Keratinocyte (primary cell): Measurements from ENCODE around the gene SENP8. TPM values are rescaled to one million over a fixed set of nuclear protein-coding genes. Genes with fewer than 3 reads are reported as not detected.

Experiments
- DNase-seq: peaks from one replicate; pipeline ENCODE4 v3.0.0-alpha.2; 2011; ENCODE audit warnings: low read depth, missing footprints, low spot score
- FAIRE-seq: peaks from 2 replicates; lab custom pipeline; 2011; peaks lifted over from hg19 to GRCh38; lab: Jason Lieb, UNC
- H2AFZ ChIP-seq: 2 replicates; pipeline ENCODE4 v1.6.0; 2012; ENCODE audit warnings: low read length, control low read depth, inconsistent platforms; ENCODE audit not compliant: control insufficient read depth
- H3K27ac ChIP-seq: 2 replicates; pipeline ENCODE4 v1.5.1; 2011; ENCODE audit warnings: low read length; ENCODE audit not compliant: control insufficient read depth, insufficient read depth
- H3K27me3 ChIP-seq: 3 replicates; pipeline ENCODE4 v1.6.0; 2011; ENCODE audit warnings: low read length; ENCODE audit not compliant: control insufficient read depth, insufficient read depth; ENCODE audit errors: extremely low read depth
- H3K36me3 ChIP-seq, 2 experiments: 2 replicates in 1 of 2; 3 replicates in 1 of 2; pipeline ENCODE4 v1.5.1; 2011; ENCODE audit warnings: low read length in 2 of 2, mild to moderate bottlenecking in 1 of 2; ENCODE audit not compliant: control insufficient read depth in 2 of 2, insufficient read depth in 2 of 2; ENCODE audit errors: extremely low read depth in 1 of 2
- H3K4me1 ChIP-seq: 3 replicates; pipeline ENCODE4 v1.5.1; 2011; ENCODE audit warnings: low read length; ENCODE audit not compliant: control insufficient read depth, insufficient read depth; ENCODE audit errors: extremely low read depth
- H3K4me2 ChIP-seq: 3 replicates; pipeline ENCODE4 v1.6.0; 2011; ENCODE audit warnings: low read depth, low read length; ENCODE audit not compliant: control insufficient read depth, insufficient read depth; ENCODE audit errors: extremely low read depth
- H3K4me3 ChIP-seq, 3 experiments: fragments of 200-600 bp in 1 of 3; sonication (generic) in 1 of 3; 2 replicates in 2 of 3; 3 replicates in 1 of 3; pipeline ENCODE4 v1.5.1; 2011 to 2016; ENCODE audit warnings: low read length in 3 of 3, mild to moderate bottlenecking in 3 of 3, control low read depth in 2 of 3, inconsistent platforms in 1 of 3, low read depth in 1 of 3, mixed read lengths in 1 of 3, mixed run types in 1 of 3, moderate library complexity in 1 of 3; ENCODE audit not compliant: control insufficient read depth in 2 of 3, insufficient read depth in 2 of 3; ENCODE audit errors: extremely low read depth in 1 of 3
- H3K79me2 ChIP-seq: 2 replicates; pipeline ENCODE4 v1.6.0; 2012; ENCODE audit warnings: low read length; ENCODE audit not compliant: control insufficient read depth, insufficient read depth
- H3K9ac ChIP-seq: 3 replicates; pipeline ENCODE4 v1.6.0; 2011; ENCODE audit warnings: low read length; ENCODE audit not compliant: control insufficient read depth, insufficient read depth; ENCODE audit errors: extremely low read depth
- H3K9me1 ChIP-seq: 3 replicates; pipeline ENCODE4 v1.6.0; 2011; ENCODE audit warnings: low read length; ENCODE audit not compliant: control insufficient read depth, insufficient read depth; ENCODE audit errors: extremely low read depth
- H3K9me3 ChIP-seq: 2 replicates; pipeline ENCODE4 v1.5.1; 2012; ENCODE audit warnings: low read depth, low read length; ENCODE audit not compliant: control insufficient read depth
- H4K20me1 ChIP-seq: 3 replicates; pipeline ENCODE4 v1.6.0; 2011; ENCODE audit warnings: low read length; ENCODE audit not compliant: control insufficient read depth, insufficient read depth; ENCODE audit errors: extremely low read depth
- EZH2 ChIP-seq: IDR thresholded peaks from one replicate; pipeline ENCODE4 v1.6.1; 2012; ENCODE audit warnings: inconsistent platforms, mild to moderate bottlenecking, low read length, moderate library complexity
- dilution Hi-C: fragments of 300-500 bp; cut with MboI; formaldehyde crosslinking; loops from one replicate; pipeline ENCODE4 v1.7.0; 2020; ENCODE audit warnings: low sequenced_read_pairs; ENCODE audit not compliant: extremely low pct_ligation_motif_present
- polyA plus RNA-seq, 5 experiments: library from polyadenylated mRNA; depleted of rRNA in 3 of 5; stranded (reverse) in 3 of 5; stranded (forward) in 1 of 5; unstranded in 1 of 5; fragments of >200 nt; gene quantifications; 1 replicate in 1 of 5; 2 replicates in 3 of 5; 3 replicates in 1 of 5; pipeline versions ENCODE4 v1.2.1 to v1.2.3, GENCODE V29; 2011 to 2012; ENCODE audit warnings: missing spikeins in 2 of 5, low read depth in 1 of 5, low replicate concordance in 1 of 5
- TF ChIP-seq, protein P1 (sequence below), 3 experiments: IDR thresholded peaks in 1 of 3; conservative IDR thresholded peaks in 1 of 3; optimal IDR thresholded peaks in 1 of 3; 2 replicates in 2 of 3; 3 replicates in 1 of 3; pipeline versions ENCODE3 to v1.5.1; 2011; ENCODE audit warnings: low read length in 3 of 3, mild to moderate bottlenecking in 3 of 3, moderate library complexity in 2 of 3, control low read depth in 1 of 3, inconsistent platforms in 1 of 3; ENCODE audit not compliant: insufficient read depth in 2 of 3; ENCODE audit errors: extremely low read depth in 1 of 3

Gene SENP8
- polyA plus RNA-seq, 1 donor (not counting 4 experiments of a cell fraction or from before 2014, with no cell fraction given): 6.0 TPM

DNA sequence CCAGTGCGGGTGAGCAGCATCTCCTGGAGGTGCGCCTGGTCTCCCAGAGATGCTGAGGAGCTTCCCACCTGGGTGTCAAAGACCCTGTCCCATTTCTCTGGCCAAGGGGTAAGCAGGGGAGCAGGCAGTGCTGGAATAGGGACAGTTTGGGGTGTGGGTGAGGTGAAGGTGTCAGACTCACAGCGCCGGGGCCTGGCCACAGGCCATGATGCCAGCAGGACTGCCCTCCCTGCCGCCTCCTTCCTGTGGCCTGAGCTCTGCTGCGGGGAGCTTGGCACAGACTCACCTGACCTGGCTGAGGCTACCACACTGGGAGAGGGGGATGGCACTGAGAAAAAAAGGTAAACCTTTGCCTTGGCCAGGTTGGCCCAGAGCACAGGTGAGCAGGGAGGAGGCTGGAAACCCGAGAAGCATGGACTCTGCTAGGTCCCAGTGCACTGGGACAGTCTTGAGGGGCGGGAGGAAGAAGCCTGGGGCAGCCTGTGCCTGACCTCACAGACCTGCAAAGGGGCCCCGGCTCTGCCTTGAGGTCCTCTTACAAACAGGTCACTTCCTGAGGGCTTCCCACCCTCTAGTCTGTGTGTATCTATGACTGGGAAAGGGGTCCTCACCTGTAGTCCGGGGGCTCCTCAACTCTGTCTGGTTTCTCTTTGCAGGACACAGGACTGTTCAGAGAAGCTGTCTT, 51.2 kb downstream of the SENP8 start:
- TF ChIP-seq EZH2: no peak
- TF ChIP-seq, protein P1, sequence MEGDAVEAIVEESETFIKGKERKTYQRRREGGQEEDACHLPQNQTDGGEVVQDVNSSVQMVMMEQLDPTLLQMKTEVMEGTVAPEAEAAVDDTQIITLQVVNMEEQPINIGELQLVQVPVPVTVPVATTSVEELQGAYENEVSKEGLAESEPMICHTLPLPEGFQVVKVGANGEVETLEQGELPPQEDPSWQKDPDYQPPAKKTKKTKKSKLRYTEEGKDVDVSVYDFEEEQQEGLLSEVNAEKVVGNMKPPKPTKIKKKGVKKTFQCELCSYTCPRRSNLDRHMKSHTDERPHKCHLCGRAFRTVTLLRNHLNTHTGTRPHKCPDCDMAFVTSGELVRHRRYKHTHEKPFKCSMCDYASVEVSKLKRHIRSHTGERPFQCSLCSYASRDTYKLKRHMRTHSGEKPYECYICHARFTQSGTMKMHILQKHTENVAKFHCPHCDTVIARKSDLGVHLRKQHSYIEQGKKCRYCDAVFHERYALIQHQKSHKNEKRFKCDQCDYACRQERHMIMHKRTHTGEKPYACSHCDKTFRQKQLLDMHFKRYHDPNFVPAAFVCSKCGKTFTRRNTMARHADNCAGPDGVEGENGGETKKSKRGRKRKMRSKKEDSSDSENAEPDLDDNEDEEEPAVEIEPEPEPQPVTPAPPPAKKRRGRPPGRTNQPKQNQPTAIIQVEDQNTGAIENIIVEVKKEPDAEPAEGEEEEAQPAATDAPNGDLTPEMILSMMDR (optimal IDR thresholded peaks at IDR 0.05 in 1 of 3, IDR thresholded peaks at IDR 0.05 in 1 of 3, conservative IDR thresholded peaks at IDR 0.05 in 1 of 3; ENCODE audit: extremely low read depth in 1 of 3, insufficient read depth in 2 of 3, low read length in 3 of 3): no peak
- Histone ChIP-seq H2AFZ (no peak overlapping the region), H3K27me3 (no peaks in the 10 kb centered on the region), H3K36me3 (peaks cover 0 to 3% of the 10 kb centered on the region in 2 experiments), H3K9me1 (no peaks in the 10 kb centered on the region), H3K79me2 (no peaks in the 10 kb centered on the region), H3K27ac (no peak overlapping the region), H4K20me1 (peaks cover 3% of the 10 kb centered on the region), H3K9me3 (no peaks in the 10 kb centered on the region), H3K9ac (no peak overlapping the region), H3K4me1 (peaks cover 6% of the 10 kb centered on the region), H3K4me3 (no peak overlapping the region), H3K4me2 (no peak overlapping the region)
- FAIRE-seq (no peak), DNase-seq (no peak)
- dilution Hi-C loops: no loop called here

DNA sequence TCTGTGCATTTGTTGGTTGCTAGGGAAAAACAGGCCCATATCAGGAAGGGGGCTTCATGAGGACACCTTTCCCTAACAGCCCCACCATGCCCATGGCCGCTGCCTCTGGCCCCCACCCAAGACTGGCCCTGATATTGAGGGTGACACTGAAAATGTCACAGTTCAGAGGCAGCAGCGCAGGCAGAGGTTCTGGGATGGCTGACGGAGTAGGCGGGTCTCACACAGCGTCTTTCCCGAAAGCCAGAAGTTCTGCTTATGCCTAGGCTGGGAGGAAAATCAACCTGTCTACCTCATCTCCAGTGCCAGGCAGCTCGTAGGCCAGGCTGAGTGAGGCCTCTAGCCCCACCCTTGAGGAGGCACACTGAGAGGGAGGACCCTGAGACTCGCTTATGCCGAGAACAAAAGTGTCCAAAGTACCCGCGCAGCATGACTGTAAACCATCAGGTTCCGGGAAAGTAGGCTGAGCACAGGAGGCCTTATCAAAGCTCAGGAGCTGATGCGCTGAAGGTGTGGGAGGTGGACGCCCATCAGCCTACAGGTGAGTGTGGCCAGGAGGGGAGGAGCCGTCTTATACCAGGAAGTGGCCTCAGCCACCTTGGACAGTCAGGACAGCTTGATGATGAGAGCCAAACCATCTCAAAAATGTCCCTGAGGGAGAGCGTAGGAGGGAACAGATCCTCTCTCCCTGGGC, 51.9 kb downstream of the SENP8 start:
- no peak overlapping the region for H3K4me3 ChIP-seq
- H3K79me2 ChIP-seq: no peaks in the 10 kb centered on the region
- H3K9me3 ChIP-seq: no peaks in the 10 kb centered on the region
- dilution Hi-C loops: no loop called here
- TF ChIP-seq EZH2: no peak
- TF ChIP-seq, protein P1 (optimal IDR thresholded peaks at IDR 0.05 in 1 of 3, IDR thresholded peaks at IDR 0.05 in 1 of 3, conservative IDR thresholded peaks at IDR 0.05 in 1 of 3; ENCODE audit: extremely low read depth in 1 of 3, insufficient read depth in 2 of 3, low read length in 3 of 3): no peak
- no peaks in the 10 kb centered on the region for H3K9me1 ChIP-seq
- peaks cover 3% of the 10 kb centered on the region for H4K20me1 ChIP-seq
- H2AFZ ChIP-seq: no peak overlapping the region
- no peak for DNase-seq
- no peak overlapping the region for H3K27ac ChIP-seq
- H3K4me2 ChIP-seq: no peak overlapping the region
- peaks cover 0 to 2% of the 10 kb centered on the region in 2 experiments for H3K36me3 ChIP-seq
- H3K4me1 ChIP-seq: peaks cover 13% of the 10 kb centered on the region
- no peak overlapping the region for H3K9ac ChIP-seq
- no peak for FAIRE-seq
- H3K27me3 ChIP-seq: no peaks in the 10 kb centered on the region
